Thyroid gland (tissue), 4 donors: ENCODE measurements around the gene ETV6.

Experiments
- POLR2A ChIP-seq, 2 donors: fragments of 450-650 bp; IDR thresholded peaks; one replicate each; pipeline ENCODE4 v1.6.1; 2017; ENCODE audit warnings: antibody characterized with exemption in 2 of 2, mild to moderate bottlenecking in 2 of 2, moderate library complexity in 1 of 2
- TF ChIP-seq, protein P1 (sequence below), 6 experiments: fragments of 200-600 bp in 3 of 6; fragments of 450-650 bp in 3 of 6; sonication (generic) in 3 of 6; IDR thresholded peaks; one replicate each; pipeline ENCODE4 v1.5.1; 2016 to 2019; ENCODE audit warnings: antibody characterized with exemption in 6 of 6, mild to moderate bottlenecking in 2 of 6, inconsistent platforms in 1 of 6, moderate library complexity in 1 of 6

DNA sequence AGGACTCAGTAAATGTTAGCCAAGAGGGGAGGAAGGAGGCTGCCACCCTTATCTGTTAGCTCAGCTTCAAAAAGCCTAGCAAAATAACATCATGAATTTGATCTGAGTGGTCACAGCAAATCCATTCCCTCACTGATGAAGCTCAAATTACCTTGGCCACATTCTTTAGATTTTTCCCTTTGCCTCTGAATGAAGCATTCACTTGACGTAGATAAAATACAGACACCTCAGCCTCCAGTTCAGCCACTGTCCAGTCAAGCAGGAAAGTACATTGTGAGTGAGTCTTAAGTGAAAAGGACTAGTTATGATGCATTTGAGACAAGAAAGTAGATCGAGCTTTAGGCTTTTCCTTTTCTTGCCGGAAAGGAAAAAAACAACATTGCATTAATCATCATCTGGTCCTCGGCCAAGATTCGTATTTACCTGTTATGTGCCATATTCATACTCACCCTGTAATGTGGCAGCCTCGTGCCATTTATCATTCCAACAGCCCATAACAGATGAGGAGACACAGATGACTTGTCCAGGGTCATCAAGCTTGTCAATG lies 146.5 kb downstream of the ETV6 start:
- TF ChIP-seq, protein P1, sequence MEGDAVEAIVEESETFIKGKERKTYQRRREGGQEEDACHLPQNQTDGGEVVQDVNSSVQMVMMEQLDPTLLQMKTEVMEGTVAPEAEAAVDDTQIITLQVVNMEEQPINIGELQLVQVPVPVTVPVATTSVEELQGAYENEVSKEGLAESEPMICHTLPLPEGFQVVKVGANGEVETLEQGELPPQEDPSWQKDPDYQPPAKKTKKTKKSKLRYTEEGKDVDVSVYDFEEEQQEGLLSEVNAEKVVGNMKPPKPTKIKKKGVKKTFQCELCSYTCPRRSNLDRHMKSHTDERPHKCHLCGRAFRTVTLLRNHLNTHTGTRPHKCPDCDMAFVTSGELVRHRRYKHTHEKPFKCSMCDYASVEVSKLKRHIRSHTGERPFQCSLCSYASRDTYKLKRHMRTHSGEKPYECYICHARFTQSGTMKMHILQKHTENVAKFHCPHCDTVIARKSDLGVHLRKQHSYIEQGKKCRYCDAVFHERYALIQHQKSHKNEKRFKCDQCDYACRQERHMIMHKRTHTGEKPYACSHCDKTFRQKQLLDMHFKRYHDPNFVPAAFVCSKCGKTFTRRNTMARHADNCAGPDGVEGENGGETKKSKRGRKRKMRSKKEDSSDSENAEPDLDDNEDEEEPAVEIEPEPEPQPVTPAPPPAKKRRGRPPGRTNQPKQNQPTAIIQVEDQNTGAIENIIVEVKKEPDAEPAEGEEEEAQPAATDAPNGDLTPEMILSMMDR (IDR thresholded peaks at IDR 0.05): no peak
- no peak for TF ChIP-seq POLR2A (IDR thresholded peaks at IDR 0.05)
